HCT116 (cell line): ENCODE data around the gene KRT14. TPM values are rescaled to one million over a fixed set of nuclear protein-coding genes. Genes with fewer than 3 reads are reported as not detected.
"Not testable (repeated sequence)": the region's sequence is repeated elsewhere in the genome, so short reads cannot be mapped to it uniquely, and the experiment has no call there.

ENCODE experiments used
- ATAC-seq: fragments of 200-7000 bp; cut with Tn5 transposase; 2 replicates; pipeline ENCODE4 v1.9.1; 2020; ENCODE audit warnings: mild to moderate bottlenecking, moderate library complexity
- BruUV-seq: library from RNA; stranded (reverse); fragments of 400-500 nt; replicated peaks from 2 replicates; lab custom pipeline; 2021; lab: Mats Ljungman, UMichigan
- CTCF ChIA-PET: fragments of 300-600 bp; sonication (Branson Sonifier 250); formaldehyde crosslinking; loops from one replicate; lab custom pipeline; 2021; ENCODE audit warnings: antibody characterized with exemption; lab: Charles Lee
- POLR2A ChIA-PET: fragments of 300-600, 350-600 bp; sonication (Branson Sonifier 250); formaldehyde crosslinking; loops from one replicate; lab custom pipeline; 2021; ENCODE audit warnings: antibody characterized with exemption; lab: Charles Lee
- RAD21 ChIA-PET, 2 experiments: fragments of 300-600 bp; sonication (Branson Sonifier 250); formaldehyde crosslinking; loops; one replicate each; lab custom pipeline; 2023; ENCODE audit warnings: low total read pairs in 2 of 2; ENCODE audit not compliant: uncharacterized antibody in 2 of 2, unreplicated experiment in 2 of 2, low non-redundant PET in 1 of 2; lab: Charles Lee
- DNase-seq: peaks from one replicate; pipeline ENCODE4 v3.0.0-alpha.2; 2010; ENCODE audit warnings: low read depth, low spot score
- H2AFZ ChIP-seq: fragments of 200-600 bp; shearing (Covaris generic), sonication (generic); 2 replicates; pipeline ENCODE4 v1.6.1; 2017; ENCODE audit warnings: low read depth, mixed run types, mixed read lengths, antibody characterized with exemption, low read length; ENCODE audit not compliant: poor library complexity, severe bottlenecking
- H3K27ac ChIP-seq: 2 replicates; pipeline ENCODE4 v1.5.1; 2012; ENCODE audit warnings: low read depth, low read length
- H3K27me3 ChIP-seq: fragments of 200-600 bp; sonication (generic); 2 replicates; pipeline ENCODE4 v1.6.1; 2016; ENCODE audit warnings: mixed run types, low read length, mixed read lengths; ENCODE audit not compliant: insufficient read depth
- H3K36me3 ChIP-seq, 2 experiments: fragments of 200-500 bp in 1 of 2; fragments of 200-600 bp in 1 of 2; sonication (Bioruptor generic) in 1 of 2; sonication (generic) in 1 of 2; 2 replicates each; pipeline versions ENCODE4 v1.5.1 to v1.6.1; 2014 to 2016; ENCODE audit warnings: low read length in 2 of 2, inconsistent platforms in 1 of 2, mixed read lengths in 1 of 2, mixed run types in 1 of 2; ENCODE audit not compliant: insufficient read depth in 2 of 2, control insufficient read depth in 1 of 2
- H3K4me1 ChIP-seq, 2 experiments: fragments of 200-600 bp in 1 of 2; sonication (generic) in 1 of 2; 2 replicates each; pipeline versions ENCODE4 v1.5.1 to v1.6.1; 2012 to 2017; ENCODE audit warnings: low read length in 2 of 2, inconsistent platforms in 1 of 2, mild to moderate bottlenecking in 1 of 2, mixed read lengths in 1 of 2, mixed run types in 1 of 2, moderate library complexity in 1 of 2; ENCODE audit not compliant: insufficient read depth in 2 of 2, control insufficient read depth in 1 of 2
- H3K4me2 ChIP-seq: fragments of 200-600 bp; sonication (generic); 2 replicates; pipeline ENCODE4 v1.6.1; 2017; ENCODE audit warnings: mixed run types, low read length, mixed read lengths
- H3K4me3 ChIP-seq, 2 experiments: fragments of 200-600 bp in 1 of 2; sonication (generic) in 1 of 2; replicated peaks in 1 of 2; 2 replicates each; pipeline ENCODE4 v1.5.1; 2011 to 2016; ENCODE audit warnings: low read length in 2 of 2, control low read depth in 1 of 2, low read depth in 1 of 2, mild to moderate bottlenecking in 1 of 2, mixed read lengths in 1 of 2, mixed run types in 1 of 2
- H3K79me2 ChIP-seq: fragments of 200-600 bp; sonication (generic); 2 replicates; pipeline ENCODE4 v1.6.1; 2017; ENCODE audit warnings: mild to moderate bottlenecking, mixed run types, low read length, moderate library complexity, mixed read lengths; ENCODE audit not compliant: insufficient read depth
- H3K9ac ChIP-seq: fragments of 200-600 bp; sonication (generic); 2 replicates; pipeline ENCODE4 v1.6.1; 2016; ENCODE audit warnings: low read length, mixed read lengths
- H3K9me2 ChIP-seq: fragments of 200-600 bp; sonication (generic), shearing (Covaris generic); 2 replicates; pipeline ENCODE4 v1.6.1; 2017; ENCODE audit warnings: mixed run types, mild to moderate bottlenecking, moderate library complexity; ENCODE audit not compliant: insufficient read depth
- H3K9me3 ChIP-seq, 2 experiments: fragments of 200-500 bp in 1 of 2; fragments of 200-600 bp in 1 of 2; sonication (Bioruptor generic) in 1 of 2; sonication (generic) in 1 of 2; 2 replicates each; pipeline ENCODE4 v1.6.1; 2014 to 2017; ENCODE audit warnings: low read length in 2 of 2, mixed read lengths in 2 of 2, inconsistent platforms in 1 of 2, low read depth in 1 of 2, mild to moderate bottlenecking in 1 of 2, mixed run types in 1 of 2, moderate library complexity in 1 of 2; ENCODE audit not compliant: control insufficient read depth in 1 of 2, insufficient read depth in 1 of 2
- H4K20me1 ChIP-seq: fragments of 200-600 bp; sonication (generic), shearing (Covaris generic); 2 replicates; pipeline ENCODE4 v1.6.1; 2017; ENCODE audit warnings: mixed run types, mild to moderate bottlenecking, moderate library complexity; ENCODE audit not compliant: insufficient read depth
- CBX3 ChIP-seq: IDR thresholded peaks from 2 replicates; pipeline ENCODE4 v1.6.1; 2012; ENCODE audit warnings: low read depth
- MAX ChIP-seq: IDR thresholded peaks from 2 replicates; pipeline ENCODE4 v1.6.1; 2012
- RAD21 ChIP-seq: IDR thresholded peaks from 2 replicates; pipeline ENCODE4 v1.6.1; 2012; ENCODE audit warnings: low read depth, mild to moderate bottlenecking
- intact Hi-C: fragments of 100-400 bp; cut with micrococcal nuclease; formaldehyde crosslinking; loops from 2 replicates; pipeline ENCODE4 v1.10.0; 2022
- total RNA-seq: library from RNA; stranded (reverse); gene quantifications from one replicate; pipeline ENCODE4 v1.2.1, GENCODE V29; 2021; ENCODE audit not compliant: unreplicated experiment

KRT14 gene
- total RNA-seq, 1 experiment from 2014 or later, result not detected

GRCh38 chr17:41576740-41577139 is 10.0 kb downstream of the KRT14 start:
- H3K79me2 ChIP-seq, RAD21 ChIA-PET, BruUV-seq, H3K9me2 ChIP-seq, POLR2A ChIA-PET, H3K27me3 ChIP-seq, H4K20me1 ChIP-seq, H3K9ac ChIP-seq, H2AFZ ChIP-seq, H3K27ac ChIP-seq, DNase-seq, H3K36me3 ChIP-seq, intact Hi-C loops, H3K4me3 ChIP-seq, H3K9me3 ChIP-seq: not testable (repeated sequence)
- Histone ChIP-seq H3K4me1 (peaks cover 22 to 49% of the 10 kb centered on the region in 2 experiments), H3K4me2 (peak overlapping the region; percentile 59)
- CTCF ChIA-PET, result interaction anchor here (1.0 to 1.9 kb wide), 2 partner anchors 28 to 72 kb away, joined by 6 to 7 read pairs; no protein-coding TSS in a partner anchor
- ATAC-seq, result peak; percentile 74
- TF ChIP-seq MAX (peak; percentile 29; the same call in 1 of the 2 replicates), RAD21 (peak; percentile 45; the same call in 1 of the 2 replicates)

GRCh38 chr17:41575336-41575735 is 11.4 kb downstream of the KRT14 start:
- ChIA-PET RAD21 (no interaction called here), CTCF (interaction anchor here (1.9 kb wide), 1 partner anchor 73 kb away, joined by 7 read pairs; no protein-coding TSS in a partner anchor)
- no peak for TF ChIP-seq CBX3
- TF ChIP-seq, all 23 proteins: peak for 0
- Histone ChIP-seq H3K9ac (no peak overlapping the region), H3K4me1 (peaks cover 19 to 37% of the 10 kb centered on the region in 2 experiments), H3K36me3 (no peaks in the 10 kb centered on the region), H4K20me1 (no peaks in the 10 kb centered on the region), H3K9me2 (no peaks in the 10 kb centered on the region), H3K9me3 (no peaks in the 10 kb centered on the region), H3K27ac (no peak overlapping the region), H3K4me3 (no peak overlapping the region), H3K27me3 (no peaks in the 10 kb centered on the region), H3K4me2 (no peak overlapping the region), H3K79me2 (no peaks in the 10 kb centered on the region), H2AFZ (no peak overlapping the region)
- BruUV-seq, result no TSS peak
- POLR2A ChIA-PET, result no interaction called here
- no peak for ATAC-seq
- intact Hi-C loops, result no loop called here
- DNase-seq, result no peak
